ENCODE measurements around the gene HSPA12A.

HSPA12A gene

DNA sequence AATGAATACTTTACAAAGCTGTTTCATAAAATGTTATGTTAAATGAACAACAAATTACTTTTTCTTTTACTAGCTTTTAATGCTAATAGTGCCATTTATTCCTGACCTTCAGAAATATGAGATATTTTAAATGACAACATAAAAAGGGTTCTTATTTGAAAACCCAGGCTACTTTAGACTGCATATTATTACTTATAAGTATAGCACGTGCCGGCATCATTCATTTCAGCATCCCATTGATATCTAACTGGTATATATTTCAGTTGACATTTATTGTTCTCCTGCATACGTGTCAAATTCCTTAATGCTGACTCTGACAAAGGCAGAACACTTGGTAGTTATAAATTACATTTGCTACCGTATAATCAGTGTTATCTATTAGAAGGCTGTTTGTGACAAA, 86.3 kb downstream of the HSPA12A start:
- no peak for TF ChIP-seq ZNF274 (IDR thresholded peaks at IDR 0.05; ENCODE audit: low read depth, low read length)
- no peak for DNase-seq (ENCODE audit: low read depth, low spot score)
- H3K9ac ChIP-seq (ENCODE audit: insufficient read length, low read depth), result no peak overlapping the region
- H3K9me3 ChIP-seq (ENCODE audit: insufficient read depth, low read length), result no peaks in the 10 kb centered on the region
- no peaks in the 10 kb centered on the region for H3K36me3 ChIP-seq (ENCODE audit: insufficient read depth, insufficient read length, low read length)
- H3K27me3 ChIP-seq (ENCODE audit: insufficient read depth, insufficient read length), result no peaks in the 10 kb centered on the region
- no peak overlapping the region for H3K4me3 ChIP-seq (ENCODE audit: insufficient read length, low read depth)
- no peaks in the 10 kb centered on the region for H3K4me1 ChIP-seq (ENCODE audit: insufficient read depth, insufficient read length)

GRCh38 chr10:116655568-116655967, 86.8 kb downstream of the HSPA12A start:
- Histone ChIP-seq H3K4me1 (ENCODE audit: insufficient read depth, insufficient read length) (no peaks in the 10 kb centered on the region), H3K9me3 (ENCODE audit: insufficient read depth, low read length) (no peaks in the 10 kb centered on the region), H3K36me3 (ENCODE audit: insufficient read depth, insufficient read length, low read length) (no peaks in the 10 kb centered on the region), H3K27me3 (ENCODE audit: insufficient read depth, insufficient read length) (no peaks in the 10 kb centered on the region), H3K9ac (ENCODE audit: insufficient read length, low read depth) (no peak overlapping the region), H3K4me3 (ENCODE audit: insufficient read length, low read depth) (no peak overlapping the region)
- DNase-seq (ENCODE audit: low read depth, low spot score), result no peak
- TF ChIP-seq ZNF274 (IDR thresholded peaks at IDR 0.05; ENCODE audit: low read depth, low read length) (no peak), SUZ12 (IDR thresholded peaks at IDR 0.05; ENCODE audit: extremely low read depth, insufficient read depth, insufficient read length) (no peak), YY1 (IDR thresholded peaks at IDR 0.05; ENCODE audit: insufficient read depth, insufficient read length) (no peak)

GRCh38 chr10:116654816-116655215, 87.5 kb downstream of the HSPA12A start:
- no peaks in the 10 kb centered on the region for H3K36me3 ChIP-seq (ENCODE audit: insufficient read depth, insufficient read length, low read length)
- H3K9ac ChIP-seq (ENCODE audit: insufficient read length, low read depth), result no peak overlapping the region
- no peaks in the 10 kb centered on the region for H3K4me1 ChIP-seq (ENCODE audit: insufficient read depth, insufficient read length)
- H3K9me3 ChIP-seq (ENCODE audit: insufficient read depth, low read length), result no peaks in the 10 kb centered on the region
- TF ChIP-seq SUZ12 (IDR thresholded peaks at IDR 0.05; ENCODE audit: extremely low read depth, insufficient read depth, insufficient read length), result no peak
- no peak for TF ChIP-seq YY1 (IDR thresholded peaks at IDR 0.05; ENCODE audit: insufficient read depth, insufficient read length)
- TF ChIP-seq ZNF274 (IDR thresholded peaks at IDR 0.05; ENCODE audit: low read depth, low read length), result no peak
- no peak overlapping the region for H3K4me3 ChIP-seq (ENCODE audit: insufficient read length, low read depth)
- DNase-seq (ENCODE audit: low read depth, low spot score), result no peak
- no peaks in the 10 kb centered on the region for H3K27me3 ChIP-seq (ENCODE audit: insufficient read depth, insufficient read length)

DNA sequence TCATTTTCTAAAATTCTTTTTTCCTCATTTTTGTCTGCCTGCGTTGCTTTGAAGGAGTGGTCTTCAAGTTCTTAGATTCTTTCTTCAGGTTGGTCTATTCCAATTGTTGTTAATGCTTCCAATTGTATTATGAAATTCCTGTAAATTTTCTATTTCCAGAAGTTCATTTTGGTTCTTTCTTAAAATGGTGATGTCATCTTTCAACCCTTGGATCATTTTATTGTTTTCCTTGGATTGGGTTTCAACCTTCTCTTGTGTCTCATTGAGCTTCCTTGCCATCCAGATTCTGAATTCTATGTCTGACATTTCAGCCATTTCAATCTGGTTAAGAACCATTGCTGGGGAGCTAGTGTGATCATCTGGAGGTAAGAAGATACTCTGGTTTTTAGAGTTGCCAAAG, 88.5 kb downstream of the HSPA12A start:
- no peak for DNase-seq (ENCODE audit: low read depth, low spot score)
- no peaks in the 10 kb centered on the region for H3K36me3 ChIP-seq (ENCODE audit: insufficient read depth, insufficient read length, low read length)
- H3K9me3 ChIP-seq (ENCODE audit: insufficient read depth, low read length), result 0 out of 2 replicates have a peak, but pooled peaks cover 5% of the 10 kb centered on the region
- no peak overlapping the region for H3K9ac ChIP-seq (ENCODE audit: insufficient read length, low read depth)
- no peaks in the 10 kb centered on the region for H3K27me3 ChIP-seq (ENCODE audit: insufficient read depth, insufficient read length)
- no peak overlapping the region for H3K4me3 ChIP-seq (ENCODE audit: insufficient read length, low read depth)
- no peaks in the 10 kb centered on the region for H3K4me1 ChIP-seq (ENCODE audit: insufficient read depth, insufficient read length)
- TF ChIP-seq ZNF274 (IDR thresholded peaks at IDR 0.05; ENCODE audit: low read depth, low read length) (no peak), SUZ12 (IDR thresholded peaks at IDR 0.05; ENCODE audit: extremely low read depth, insufficient read depth, insufficient read length) (no peak), YY1 (IDR thresholded peaks at IDR 0.05; ENCODE audit: insufficient read depth, insufficient read length) (no peak)

DNA sequence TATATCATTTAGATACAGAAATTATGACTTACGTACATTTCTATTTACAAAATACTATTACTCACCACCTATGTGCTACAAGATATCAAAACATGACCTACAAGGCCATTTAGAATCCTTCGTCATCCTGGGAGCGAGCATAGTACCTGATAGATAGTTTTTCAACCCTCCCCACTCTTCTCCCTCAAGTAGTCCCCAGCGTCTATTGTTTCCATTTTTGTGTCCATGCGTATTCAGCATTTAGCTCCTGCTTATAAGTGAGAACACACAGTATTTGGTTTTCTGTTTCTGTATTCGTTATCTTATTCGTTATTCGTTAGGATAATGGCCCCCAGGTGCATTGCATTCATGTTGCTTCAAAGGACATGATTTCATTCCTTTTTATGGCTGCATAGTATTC, 93.5 kb downstream of the HSPA12A start:
- no peaks in the 10 kb centered on the region for H3K36me3 ChIP-seq (ENCODE audit: insufficient read depth, insufficient read length, low read length)
- H3K4me1 ChIP-seq (ENCODE audit: insufficient read depth, insufficient read length), result no peaks in the 10 kb centered on the region
- TF ChIP-seq SUZ12 (IDR thresholded peaks at IDR 0.05; ENCODE audit: extremely low read depth, insufficient read depth, insufficient read length) (no peak), ZNF274 (IDR thresholded peaks at IDR 0.05; ENCODE audit: low read depth, low read length) (no peak), YY1 (IDR thresholded peaks at IDR 0.05; ENCODE audit: insufficient read depth, insufficient read length) (no peak)
- H3K9ac ChIP-seq (ENCODE audit: insufficient read length, low read depth), result no peak overlapping the region
- H3K4me3 ChIP-seq (ENCODE audit: insufficient read length, low read depth), result no peak overlapping the region
- no peaks in the 10 kb centered on the region for H3K27me3 ChIP-seq (ENCODE audit: insufficient read depth, insufficient read length)
- DNase-seq (ENCODE audit: low read depth, low spot score), result no peak
- 0 out of 2 replicates have a peak, but pooled peaks cover 5% of the 10 kb centered on the region for H3K9me3 ChIP-seq (ENCODE audit: insufficient read depth, low read length)

GRCh38 chr10:116646502-116646901, 95.9 kb downstream of the HSPA12A start:
- Histone ChIP-seq H3K9ac (ENCODE audit: insufficient read length, low read depth) (no peak overlapping the region), H3K4me3 (ENCODE audit: insufficient read length, low read depth) (no peak overlapping the region), H3K36me3 (ENCODE audit: insufficient read depth, insufficient read length, low read length) (no peaks in the 10 kb centered on the region), H3K27me3 (ENCODE audit: insufficient read depth, insufficient read length) (no peaks in the 10 kb centered on the region), H3K9me3 (ENCODE audit: insufficient read depth, low read length) (0 out of 2 replicates have a peak, but pooled peaks cover 5% of the 10 kb centered on the region), H3K4me1 (ENCODE audit: insufficient read depth, insufficient read length) (no peaks in the 10 kb centered on the region)
- no peak for TF ChIP-seq ZNF274 (IDR thresholded peaks at IDR 0.05; ENCODE audit: low read depth, low read length)
- no peak for TF ChIP-seq SUZ12 (IDR thresholded peaks at IDR 0.05; ENCODE audit: extremely low read depth, insufficient read depth, insufficient read length)
- no peak for TF ChIP-seq YY1 (IDR thresholded peaks at IDR 0.05; ENCODE audit: insufficient read depth, insufficient read length)
- no peak for DNase-seq (ENCODE audit: low read depth, low spot score)

- Histone ChIP-seq H3K9ac (ENCODE audit: insufficient read length, low read depth) (no peak overlapping the region), H3K4me1 (ENCODE audit: insufficient read depth, insufficient read length) (no peaks in the 10 kb centered on the region), H3K9me3 (ENCODE audit: insufficient read depth, low read length) (no peaks in the 10 kb centered on the region), H3K4me3 (ENCODE audit: insufficient read length, low read depth) (no peak overlapping the region), H3K36me3 (ENCODE audit: insufficient read depth, insufficient read length, low read length) (no peaks in the 10 kb centered on the region), H3K27me3 (ENCODE audit: insufficient read depth, insufficient read length) (no peaks in the 10 kb centered on the region)
- TF ChIP-seq YY1 (IDR thresholded peaks at IDR 0.05; ENCODE audit: insufficient read depth, insufficient read length) (no peak), SUZ12 (IDR thresholded peaks at IDR 0.05; ENCODE audit: extremely low read depth, insufficient read depth, insufficient read length) (no peak), ZNF274 (IDR thresholded peaks at IDR 0.05; ENCODE audit: low read depth, low read length) (no peak)
- DNase-seq (ENCODE audit: low read depth, low spot score), result no peak
These were observed 104.5 kb downstream of the HSPA12A start for GRCh38 chr10:116637830-116638229.

DNA sequence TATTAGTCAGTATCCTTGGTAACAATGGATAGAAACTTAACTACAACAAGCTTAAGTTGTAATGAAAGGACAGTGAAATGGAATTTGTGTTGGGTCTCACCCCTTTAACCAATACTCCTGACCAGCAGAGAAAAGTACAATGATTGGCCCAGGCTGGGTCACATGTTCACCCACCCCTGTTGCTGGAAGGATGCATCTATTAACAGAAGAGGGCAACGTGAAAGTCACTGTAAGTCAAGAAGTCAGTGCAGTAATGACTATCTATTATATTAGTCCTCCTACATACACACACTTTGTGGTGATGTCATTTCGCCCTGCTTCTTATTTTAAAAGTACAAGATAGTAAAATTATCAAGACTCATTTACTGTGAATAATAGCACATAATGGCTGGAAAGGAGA, 105.4 kb downstream of the HSPA12A start:
- no peak for DNase-seq (ENCODE audit: low read depth, low spot score)
- Histone ChIP-seq H3K9ac (ENCODE audit: insufficient read length, low read depth) (no peak overlapping the region), H3K4me3 (ENCODE audit: insufficient read length, low read depth) (no peak overlapping the region)

More for the DNA sequence above, 105.4 kb downstream of the HSPA12A start:
- Histone ChIP-seq H3K36me3 (ENCODE audit: insufficient read depth, insufficient read length, low read length) (no peaks in the 10 kb centered on the region), H3K9me3 (ENCODE audit: insufficient read depth, low read length) (no peaks in the 10 kb centered on the region), H3K4me1 (ENCODE audit: insufficient read depth, insufficient read length) (no peaks in the 10 kb centered on the region), H3K27me3 (ENCODE audit: insufficient read depth, insufficient read length) (no peaks in the 10 kb centered on the region)
- TF ChIP-seq SUZ12 (IDR thresholded peaks at IDR 0.05; ENCODE audit: extremely low read depth, insufficient read depth, insufficient read length) (no peak), ZNF274 (IDR thresholded peaks at IDR 0.05; ENCODE audit: low read depth, low read length) (no peak), YY1 (IDR thresholded peaks at IDR 0.05; ENCODE audit: insufficient read depth, insufficient read length) (no peak)

All from NT2/D1 (cell line).